Femur (tissue), 1 donor: Measurements from ENCODE around the gene RING1.
A peak's percentile ranks its signal among the peaks of the same experiment; 100 is the strongest.

Source experiments
- DNase-seq: peaks from one replicate; pipeline ENCODE4 v3.0.0-alpha.2; 2017

Gene RING1

GRCh38 chr6:33249732-33250630 lies 41.7 kb downstream of the RING1 start:
- peak; percentile 29 for DNase-seq

GRCh38 chr6:33250731-33251130 lies 42.4 kb downstream of the RING1 start:
- no peak for DNase-seq

GRCh38 chr6:33251395-33252012 lies 43.2 kb downstream of the RING1 start:
- no peak for DNase-seq

- DNase-seq = no peak
Observed at GRCh38 chr6:33252759-33253158, 44.5 kb downstream of the RING1 start.

GRCh38 chr6:33254591-33254990 lies 46.3 kb downstream of the RING1 start:
- DNase-seq = no peak

GRCh38 chr6:33259032-33259431 lies 50.7 kb downstream of the RING1 start:
- no peak for DNase-seq
